K562 (cell line): ENCODE results near the gene MYO1D. TPM values are rescaled to one million over a fixed set of nuclear protein-coding genes. Genes with fewer than 3 reads are reported as not detected.

Experiments used
- ATAC-seq: fragments of 200-7000 bp; cut with Tn5 transposase; 3 replicates; pipeline ENCODE4 v1.9.1; 2020; ENCODE audit warnings: moderate library complexity
- BruUV-seq: library from RNA; stranded (reverse); fragments of 400-500 nt; replicated peaks from 2 replicates; lab custom pipeline; 2021; lab: Mats Ljungman, UMichigan
- CTCF ChIA-PET: fragments of 300-600 bp; formaldehyde crosslinking; extraction: SDS; loops from one replicate; lab custom pipeline; 2021; ENCODE audit warnings: low intra/inter-chr PET ratio; lab: Yijun Ruan, JAX
- POLR2A ChIA-PET: fragments of 300-600, 350-650 bp; sonication (Branson Sonifier 250); formaldehyde crosslinking; extraction: SDS; loops from one replicate; lab custom pipeline; 2021; ENCODE audit warnings: antibody characterized with exemption, inconsistent platforms; lab: Yijun Ruan, JAX
- DNase-seq, 4 experiments: peaks; one replicate each; pipeline versions ENCODE4 v3.0.0 to v3.0.0-alpha.2; 2011 to 2018; ENCODE audit warnings: low spot score in 3 of 4, mixed read lengths in 3 of 4; ENCODE audit errors: extremely low read depth in 1 of 4
- FAIRE-seq: peaks from 2 replicates; lab custom pipeline; 2011; peaks lifted over from hg19 to GRCh38; lab: Jason Lieb, UNC
- H2AFZ ChIP-seq: 2 replicates; pipeline ENCODE4 v1.6.0; 2011; ENCODE audit warnings: low read depth, low read length, control low read depth, inconsistent platforms
- H3K27ac ChIP-seq: fragments of 200-600 bp; 3 replicates; pipeline ENCODE4 v1.8.0; 2011; ENCODE audit warnings: low read depth, mild to moderate bottlenecking, control low read depth, inconsistent platforms, low read length, moderate library complexity, mixed read lengths; ENCODE audit errors: extremely low read depth
- H3K27me3 ChIP-seq, 2 experiments: fragments of 300-600 bp in 1 of 2; 2 replicates in 1 of 2; 3 replicates in 1 of 2; pipeline versions ENCODE4 v1.6.0 to v1.8.0; 2011; ENCODE audit warnings: inconsistent platforms in 2 of 2, low read length in 2 of 2, mild to moderate bottlenecking in 1 of 2, mixed read lengths in 1 of 2, moderate library complexity in 1 of 2; ENCODE audit not compliant: control insufficient read depth in 2 of 2, insufficient read depth in 2 of 2
- H3K36me3 ChIP-seq: fragments of 300-600 bp; 3 replicates; pipeline ENCODE4 v1.8.0; 2011; ENCODE audit warnings: mild to moderate bottlenecking, low read length, inconsistent platforms; ENCODE audit not compliant: control insufficient read depth, insufficient read depth
- H3K4me1 ChIP-seq, 2 experiments: fragments of 200-600 bp in 1 of 2; replicated peaks in 1 of 2; 2 replicates in 1 of 2; 3 replicates in 1 of 2; pipeline versions ENCODE4 v1.5.1 to v1.8.0; 2011; ENCODE audit warnings: inconsistent platforms in 2 of 2, low read length in 2 of 2, mild to moderate bottlenecking in 1 of 2, mixed read lengths in 1 of 2, moderate library complexity in 1 of 2; ENCODE audit not compliant: control insufficient read depth in 2 of 2, insufficient read depth in 2 of 2
- H3K4me2 ChIP-seq: 2 replicates; pipeline ENCODE4 v1.6.1; 2011; ENCODE audit warnings: low read length, control low read depth, inconsistent platforms, mixed read lengths; ENCODE audit not compliant: insufficient read depth
- H3K4me3 ChIP-seq: fragments of 200-600 bp; sonication (generic), shearing (Covaris generic); 2 replicates; pipeline ENCODE4 v1.5.1; 2016; ENCODE audit warnings: control low read depth, inconsistent platforms
- H3K79me2 ChIP-seq: fragments of 200-600 bp; 3 replicates; pipeline ENCODE4 v1.8.0; 2011; ENCODE audit warnings: low read length, inconsistent platforms; ENCODE audit not compliant: control insufficient read depth, insufficient read depth
- H3K9ac ChIP-seq, 2 experiments: 2 replicates each; pipeline versions ENCODE4 v1.6.0 to v1.6.1; 2011; ENCODE audit warnings: low read depth in 2 of 2, low read length in 2 of 2, control low read depth in 1 of 2, inconsistent platforms in 1 of 2, mild to moderate bottlenecking in 1 of 2, mixed read lengths in 1 of 2; ENCODE audit not compliant: insufficient read depth in 1 of 2
- H3K9me1 ChIP-seq: one replicate; pipeline ENCODE4 v1.6.0; 2011; ENCODE audit warnings: inconsistent platforms, mild to moderate bottlenecking, low read length, moderate library complexity; ENCODE audit not compliant: control insufficient read depth, insufficient read depth
- H3K9me3 ChIP-seq: replicated peaks from 2 replicates; pipeline ENCODE4 v1.5.1; 2011; ENCODE audit warnings: low read depth, low read length, inconsistent platforms; ENCODE audit not compliant: control insufficient read depth, insufficient read depth
- H4K20me1 ChIP-seq: replicated peaks from 2 replicates; pipeline ENCODE4 v1.6.1; 2011; ENCODE audit warnings: low read length, inconsistent platforms, mixed read lengths; ENCODE audit not compliant: control insufficient read depth, insufficient read depth
- FOXJ2 ChIP-seq: fragments of 200-800 bp; sonication (Bioruptor generic); IDR thresholded peaks from 2 replicates; pipeline ENCODE4 v1.6.1; 2016; ENCODE audit warnings: missing genetic modification characterization, missing compliant biosample characterization
- HNRNPK ChIP-seq: fragments of 200-400 bp; formaldehyde crosslinking; IDR thresholded peaks from one replicate; pipeline ENCODE4 v1.6.1; 2018; ENCODE audit warnings: mild to moderate bottlenecking, low read depth, low read length; ENCODE audit not compliant: poor library complexity, severe bottlenecking
- KAT8 ChIP-seq: fragments of 450-650 bp; IDR thresholded peaks from 2 replicates; pipeline ENCODE4 v1.6.1; 2016; ENCODE audit warnings: low read depth, mild to moderate bottlenecking
- MAFG ChIP-seq: fragments of 450-650 bp; conservative IDR thresholded peaks from 2 replicates; pipeline ENCODE4 v1.6.1; 2016; ENCODE audit warnings: missing genetic modification characterization, missing compliant biosample characterization
- NFYB ChIP-seq: IDR thresholded peaks from 2 replicates; pipeline ENCODE4 v1.6.1; 2011; ENCODE audit warnings: mild to moderate bottlenecking, moderate library complexity; ENCODE audit not compliant: insufficient read length; ENCODE audit errors: extremely low read depth
- RERE ChIP-seq: sonication (generic); formaldehyde crosslinking; IDR thresholded peaks from 2 replicates; pipeline ENCODE4 v1.8.0; 2023; ENCODE audit warnings: missing genetic modification reagents, mild to moderate bottlenecking, borderline replicate concordance
- RFX1 ChIP-seq: fragments of 450-650 bp; IDR thresholded peaks from 2 replicates; pipeline ENCODE4 v1.6.1; 2016; ENCODE audit warnings: mild to moderate bottlenecking, moderate library complexity
- SOX6 ChIP-seq: fragments of 450-650 bp; IDR thresholded peaks from 2 replicates; pipeline ENCODE4 v1.6.1; 2014; ENCODE audit warnings: mild to moderate bottlenecking
- TEAD4 ChIP-seq, 2 experiments: sonication (generic) in 1 of 2; formaldehyde crosslinking in 1 of 2; IDR thresholded peaks; 2 replicates each; pipeline versions ENCODE4 v1.6.1 to v1.8.0; 2012 to 2022; ENCODE audit warnings: borderline replicate concordance in 1 of 2, inconsistent platforms in 1 of 2, low read length in 1 of 2, mild to moderate bottlenecking in 1 of 2, missing genetic modification reagents in 1 of 2
- TGIF2 ChIP-seq: sonication (generic); formaldehyde crosslinking; IDR thresholded peaks from 2 replicates; pipeline ENCODE4 v1.8.1; 2022; ENCODE audit warnings: mild to moderate bottlenecking, missing genetic modification reagents, moderate library complexity
- ZC3H11A ChIP-seq: IDR thresholded peaks from 2 replicates; pipeline ENCODE4 v1.6.1; 2012; ENCODE audit warnings: low read depth, low read length, improper control_type of control experiment
- ZNF165 ChIP-seq: fragments of 250-450 bp; sonication (Bioruptor Pico); IDR thresholded peaks from 2 replicates; pipeline ENCODE4 v1.4.0; 2020; ENCODE audit warnings: borderline replicate concordance
- ZNF444 ChIP-seq: fragments of 250-450 bp; sonication (Bioruptor Pico); IDR thresholded peaks from 2 replicates; pipeline ENCODE4 v1.4.0; 2020; ENCODE audit warnings: mild to moderate bottlenecking, moderate library complexity
- ZNF639 ChIP-seq, 2 experiments: fragments of 200-800 bp in 1 of 2; sonication (Bioruptor generic) in 1 of 2; sonication (generic) in 1 of 2; formaldehyde crosslinking in 1 of 2; IDR thresholded peaks in 1 of 2; conservative IDR thresholded peaks in 1 of 2; 2 replicates each; pipeline versions ENCODE4 v1.5.0 to v1.6.1; 2016 to 2020; ENCODE audit warnings: missing compliant biosample characterization in 1 of 2, missing genetic modification characterization in 1 of 2, missing genetic modification reagents in 1 of 2
- WGBS: fragments of 100-300 bp; shearing (Covaris generic); methylation state at CpG from one replicate; pipeline ENCODE4 v1.1.6; 2016; ENCODE audit warnings: low coverage, mixed read lengths; ENCODE audit not compliant: insufficient coverage; ENCODE audit errors: missing lambda C conversion rate; 5-methylcytosine and 5-hydroxymethylcytosine counted together
- in situ Hi-C: fragments of 300-500 bp; cut with MboI; formaldehyde crosslinking; loops from 4 replicates; pipeline ENCODE4 v1.15.0; 2018; ENCODE audit warnings: inconsistent platforms, mixed read lengths
- intact Hi-C: fragments of 100-400 bp; cut with micrococcal nuclease; formaldehyde crosslinking; loops from 2 replicates; pipeline ENCODE4 v1.14.2; 2022
- polyA plus RNA-seq, 8 experiments: library from polyadenylated mRNA; depleted of rRNA in 4 of 8; stranded (reverse) in 5 of 8; unstranded in 3 of 8; fragments of >200 nt; fragmentation: Nextera tagmentation in 2 of 8; fragmentation: Illumina TruSeq in 1 of 8; extraction: Ambion mirVana in 2 of 8; extraction: Trizol in 1 of 8; gene quantifications; 2 replicates each; pipeline versions ENCODE4 v1.2.1 to v1.2.3, GENCODE V29; 2011 to 2014; ENCODE audit warnings: inconsistent platforms in 1 of 8, missing spikeins in 1 of 8
- total RNA-seq, 7 experiments: library from RNA; depleted of rRNA in 6 of 7; stranded (reverse); fragments of >200 nt in 6 of 7; fragmentation: Illumina TruSeq in 2 of 7; extraction: Trizol in 2 of 7; gene quantifications; 2 replicates each; pipeline versions ENCODE4 v1.2.1 to v1.2.3, GENCODE V29; 2011 to 2021; ENCODE audit warnings: low replicate concordance in 1 of 7

MYO1D gene
- total and polyA plus RNA-seq, 9 of the 15 experiments (the other 6 are each of a cell fraction or from before 2014, with no cell fraction given): 2.1 to 71.2 (median 45.4) TPM

GRCh38 chr17:32894245-32894644, 17.3 kb upstream of the MYO1D start:
- Histone ChIP-seq H3K4me1 (peaks cover 8 to 55% of the 10 kb centered on the region in 2 experiments), H3K27me3 (no peaks in the 10 kb centered on the region), H4K20me1 (no peaks in the 10 kb centered on the region), H2AFZ (peak overlapping the region; percentile 73), H3K9ac (peak overlapping the region in 1 of 2 experiments; percentile 46; a peak in 2 of 4 replicates), H3K9me3 (no peaks in the 10 kb centered on the region), H3K4me3 (no peak overlapping the region), H3K79me2 (no peaks in the 10 kb centered on the region), H3K4me2 (peak overlapping the region; percentile 48), H3K27ac (peak overlapping the region; percentile 77), H3K36me3 (no peaks in the 10 kb centered on the region), H3K9me1 (no peaks in the 10 kb centered on the region)
- ChIA-PET CTCF (no interaction called here), POLR2A (interaction anchor here (1.1 to 1.4 kb wide), 2 partner anchors 10 to 26 kb away, joined by 3 to 6 read pairs; no protein-coding TSS in a partner anchor)
- DNase-seq (peak in 2 of 4 experiments; percentile 70 to 82), FAIRE-seq (peak; percentile 77), ATAC-seq (peak; percentile 39)
- intact Hi-C loops (no loop called here), in situ Hi-C loops (no loop called here)
- no TSS peak for BruUV-seq
- WGBS: 6% methylated on average over 4 of the region's 4 CpGs
- TF ChIP-seq RFX1 (no peak), NFYB (no peak), KAT8 (no peak), TGIF2 (CRISPR knock-in tag) (no peak), FOXJ2 (tag) (no peak), MAFG (no peak), RERE (CRISPR knock-in tag) (no peak), TEAD4 (IDR thresholded peaks at IDR 0.05; ENCODE audit: low read length) (peak; percentile 88), TEAD4 (CRISPR knock-in tag; IDR thresholded peaks at IDR 0.05; ENCODE audit: borderline replicate concordance) (no peak), ZC3H11A (no peak), HNRNPK (no peak), ZNF639 (CRISPR knock-in tag; conservative IDR thresholded peaks at IDR 0.05 in 1 of 2, IDR thresholded peaks at IDR 0.05 in 1 of 2) (no peak), ZNF444 (CRISPR knock-in tag) (no peak), SOX6 (peak; percentile 68), ZNF165 (no peak)
